ENCODE measurements around the gene ABCA6. TPM values are rescaled to one million over a fixed set of nuclear protein-coding genes. Genes with fewer than 3 reads are reported as not detected.

ABCA6 gene
- total RNA-seq, 1 donor from 2014 or later = 2.2 TPM

- DNase-seq (ENCODE audit: low read depth in 2 of 2) = peak in 1 of 2 donors; percentile 68
Measured at GRCh38 chr17:69050999-69051775, 90.5 kb downstream of the ABCA6 start.

DNA sequence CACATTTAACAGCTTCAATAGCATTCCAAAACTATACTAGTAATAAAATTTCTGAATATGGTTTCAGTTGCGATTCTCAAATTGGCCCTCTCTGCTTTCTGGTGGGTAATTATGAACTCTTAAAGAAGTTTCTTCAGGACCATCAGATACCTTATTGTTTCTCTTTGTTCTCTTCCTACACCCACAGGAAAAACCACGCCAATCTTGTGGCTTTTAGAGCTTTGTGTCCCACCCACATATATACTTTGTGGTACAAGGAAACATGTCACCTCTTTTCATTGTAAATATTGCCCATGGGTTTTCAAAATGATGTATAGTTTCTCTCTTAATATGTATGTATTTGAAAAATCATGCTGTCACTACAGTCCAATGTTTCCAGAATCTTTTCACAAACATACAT, 93.1 kb downstream of the ABCA6 start:
- DNase-seq (ENCODE audit: low read depth in 2 of 2) = no peak

- DNase-seq (ENCODE audit: low read depth in 2 of 2) = peak; percentile 16 to 98
Measured at GRCh38 chr17:69047368-69048263, 94.1 kb downstream of the ABCA6 start.

- no peak for DNase-seq (ENCODE audit: low read depth in 2 of 2)
Measured at GRCh38 chr17:69046121-69046807, 95.4 kb downstream of the ABCA6 start.

GRCh38 chr17:69045646-69046045, 96.0 kb downstream of the ABCA6 start:
- DNase-seq (ENCODE audit: low read depth in 2 of 2) = no peak

GRCh38 chr17:69044371-69044770, 97.3 kb downstream of the ABCA6 start:
- DNase-seq (ENCODE audit: low read depth in 2 of 2) = no peak

DNA sequence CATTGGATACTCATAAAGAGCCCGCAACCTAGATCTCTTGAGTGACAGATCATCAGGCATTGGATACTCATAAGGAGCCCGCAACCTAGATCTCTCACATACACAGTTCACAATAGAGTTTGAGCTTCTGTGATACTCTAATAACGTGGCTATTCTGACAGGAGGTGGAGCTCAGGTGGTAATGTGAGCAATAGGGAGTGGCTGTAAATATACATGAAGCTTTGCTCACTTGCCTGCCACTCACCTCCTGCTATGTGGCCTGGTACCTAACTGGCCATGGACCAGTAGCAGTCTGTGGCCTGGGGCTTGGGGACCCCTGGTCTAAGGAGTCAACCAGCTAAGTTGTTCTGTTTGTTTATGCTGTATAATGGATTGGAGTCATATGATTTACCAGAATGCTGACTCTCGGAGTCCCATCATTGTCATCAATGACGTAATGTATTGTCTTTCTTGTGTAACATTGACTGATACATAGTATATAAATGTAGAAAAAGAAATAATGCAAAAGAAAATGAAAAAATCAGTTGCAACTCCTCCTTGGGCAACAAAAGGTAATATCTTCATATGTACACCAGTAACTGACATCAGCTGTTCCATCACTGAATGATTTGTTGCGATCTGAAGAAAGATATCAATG, 98.5 kb downstream of the ABCA6 start:
- no peak for DNase-seq (ENCODE audit: low read depth in 2 of 2)

DNA sequence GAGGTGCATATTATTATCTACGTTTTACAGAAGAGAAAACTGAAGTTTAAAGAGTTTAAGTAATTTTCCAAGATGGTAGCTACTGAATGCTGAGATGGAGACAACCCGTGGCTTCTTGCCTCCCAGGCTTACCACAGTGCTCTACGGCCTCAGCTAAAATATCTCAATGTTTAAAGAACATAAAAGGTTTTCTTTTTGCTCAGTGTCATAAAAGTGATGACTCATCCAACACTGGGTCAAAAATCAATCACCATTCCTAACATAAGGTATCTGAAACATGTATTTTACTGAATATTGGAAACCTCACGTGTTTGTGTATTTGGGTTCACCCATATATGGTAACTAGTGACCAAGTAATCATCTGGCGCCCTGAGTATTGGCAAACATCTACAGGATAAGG, 99.4 kb downstream of the ABCA6 start:
- DNase-seq (ENCODE audit: low read depth in 2 of 2) = no peak

- DNase-seq (ENCODE audit: low read depth in 2 of 2) = no peak
Measured at GRCh38 chr17:69031839-69032238, 109.9 kb downstream of the ABCA6 start.

- DNase-seq (ENCODE audit: low read depth in 2 of 2) = no peak
Measured at GRCh38 chr17:69030169-69030568, 111.5 kb downstream of the ABCA6 start.

Other genes with a start within 250 kb of the ABCA6 start
- gene ABCA8, start 186.5 kb downstream of the ABCA6 start, total RNA-seq = under 0.01 and 0.13 TPM in 2 replicates
- gene ABCA9, start 81.0 kb downstream of the ABCA6 start, total RNA-seq = 0.26 and 1.4 TPM in 2 replicates
- 0.13 and 0.76 TPM in 2 replicates for gene ABCA10, start 86.9 kb upstream of the ABCA6 start, total RNA-seq
- 12.1 and 18.5 TPM in 2 replicates for gene ABCA5, start 185.2 kb upstream of the ABCA6 start, total RNA-seq